SIG-M5 treated with dmso at 0.1 percent for 504 hours (cell line): Measurements from ENCODE around the gene MEI4.
"Not testable (repeated sequence)": the region's sequence is repeated elsewhere in the genome, so short reads cannot be mapped to it uniquely, and the experiment has no call there.

Source experiments
- DNase-seq: peaks from one replicate; lab custom pipeline; 2025; ENCODE audit not compliant: unreplicated experiment; lab: John Stamatoyannopoulos, UW

MEI4 gene

GRCh38 chr6:77652739-77653138, at the start of gene MEI4:
Gene MEI4 (plus strand): TSS chr6:77653039. CDS start chr6:77690672, 37,633 bp downstream.
- DNase-seq = no peak

GRCh38 chr6:77604476-77604875, 48.4 kb upstream of the MEI4 start:
- DNase-seq = no peak

- no peak for DNase-seq
These were observed 45.8 kb upstream of the MEI4 start for GRCh38 chr6:77607004-77607403.

GRCh38 chr6:77609106-77609505, 43.7 kb upstream of the MEI4 start:
- no peak for DNase-seq

GRCh38 chr6:77619114-77619513, 33.7 kb upstream of the MEI4 start:
- DNase-seq = no peak

- peak; percentile 14 for DNase-seq
These were observed 32.5 kb upstream of the MEI4 start for GRCh38 chr6:77620278-77620882.

GRCh38 chr6:77624515-77624914, 28.3 kb upstream of the MEI4 start:
- no peak for DNase-seq

- no peak for DNase-seq
These were observed 26.4 kb upstream of the MEI4 start for GRCh38 chr6:77626426-77626825.

GRCh38 chr6:77630014-77630413, 22.8 kb upstream of the MEI4 start:
- no peak for DNase-seq

GRCh38 chr6:77633471-77633870, 19.4 kb upstream of the MEI4 start:
- DNase-seq = no peak

- no peak for DNase-seq
These were observed 18.7 kb upstream of the MEI4 start for GRCh38 chr6:77633993-77634715.

GRCh38 chr6:77638129-77638830, 14.6 kb upstream of the MEI4 start:
- no peak for DNase-seq

- DNase-seq = no peak
These were observed 8.6 kb upstream of the MEI4 start for GRCh38 chr6:77644102-77644705.

GRCh38 chr6:77650098-77650663, 2.7 kb upstream of the MEI4 start:
- no peak for DNase-seq

GRCh38 chr6:77653816-77654215, 977 bp downstream of the MEI4 start:
- no peak for DNase-seq

- DNase-seq = not testable (repeated sequence)
These were observed 2.2 kb downstream of the MEI4 start for GRCh38 chr6:77655035-77655434.

GRCh38 chr6:77656999-77657764, 4.3 kb downstream of the MEI4 start:
- DNase-seq = no peak

- DNase-seq = no peak
These were observed 13.5 kb downstream of the MEI4 start for GRCh38 chr6:77666340-77666739.

GRCh38 chr6:77666846-77667245, 14.0 kb downstream of the MEI4 start:
- no peak for DNase-seq

GRCh38 chr6:77669913-77670312, 17.1 kb downstream of the MEI4 start:
- no peak for DNase-seq

- DNase-seq = no peak
These were observed 21.4 kb downstream of the MEI4 start for GRCh38 chr6:77674211-77674610.
